Keratinocyte (primary cell): ENCODE results near the gene USP34. TPM values are rescaled to one million over a fixed set of nuclear protein-coding genes. Genes with fewer than 3 reads are reported as not detected.
A peak's percentile ranks its signal among the peaks of the same experiment; 100 is the strongest.

Experiments
- DNase-seq: peaks from one replicate; pipeline ENCODE4 v3.0.0-alpha.2; 2011; ENCODE audit warnings: low read depth, missing footprints, low spot score
- FAIRE-seq: peaks from 2 replicates; lab custom pipeline; 2011; peaks lifted over from hg19 to GRCh38; lab: Jason Lieb, UNC
- H2AFZ ChIP-seq: 2 replicates; pipeline ENCODE4 v1.6.0; 2012; ENCODE audit warnings: low read length, control low read depth, inconsistent platforms; ENCODE audit not compliant: control insufficient read depth
- H3K27ac ChIP-seq: 2 replicates; pipeline ENCODE4 v1.5.1; 2011; ENCODE audit warnings: low read length; ENCODE audit not compliant: control insufficient read depth, insufficient read depth
- H3K27me3 ChIP-seq: 3 replicates; pipeline ENCODE4 v1.6.0; 2011; ENCODE audit warnings: low read length; ENCODE audit not compliant: control insufficient read depth, insufficient read depth; ENCODE audit errors: extremely low read depth
- H3K36me3 ChIP-seq, 2 experiments: 2 replicates in 1 of 2; 3 replicates in 1 of 2; pipeline ENCODE4 v1.5.1; 2011; ENCODE audit warnings: low read length in 2 of 2, mild to moderate bottlenecking in 1 of 2; ENCODE audit not compliant: control insufficient read depth in 2 of 2, insufficient read depth in 2 of 2; ENCODE audit errors: extremely low read depth in 1 of 2
- H3K4me1 ChIP-seq: 3 replicates; pipeline ENCODE4 v1.5.1; 2011; ENCODE audit warnings: low read length; ENCODE audit not compliant: control insufficient read depth, insufficient read depth; ENCODE audit errors: extremely low read depth
- H3K4me2 ChIP-seq: 3 replicates; pipeline ENCODE4 v1.6.0; 2011; ENCODE audit warnings: low read depth, low read length; ENCODE audit not compliant: control insufficient read depth, insufficient read depth; ENCODE audit errors: extremely low read depth
- H3K4me3 ChIP-seq, 3 experiments: fragments of 200-600 bp in 1 of 3; sonication (generic) in 1 of 3; 2 replicates in 2 of 3; 3 replicates in 1 of 3; pipeline ENCODE4 v1.5.1; 2011 to 2016; ENCODE audit warnings: low read length in 3 of 3, mild to moderate bottlenecking in 3 of 3, control low read depth in 2 of 3, inconsistent platforms in 1 of 3, low read depth in 1 of 3, mixed read lengths in 1 of 3, mixed run types in 1 of 3, moderate library complexity in 1 of 3; ENCODE audit not compliant: control insufficient read depth in 2 of 3, insufficient read depth in 2 of 3; ENCODE audit errors: extremely low read depth in 1 of 3
- H3K79me2 ChIP-seq: 2 replicates; pipeline ENCODE4 v1.6.0; 2012; ENCODE audit warnings: low read length; ENCODE audit not compliant: control insufficient read depth, insufficient read depth
- H3K9ac ChIP-seq: 3 replicates; pipeline ENCODE4 v1.6.0; 2011; ENCODE audit warnings: low read length; ENCODE audit not compliant: control insufficient read depth, insufficient read depth; ENCODE audit errors: extremely low read depth
- H3K9me1 ChIP-seq: 3 replicates; pipeline ENCODE4 v1.6.0; 2011; ENCODE audit warnings: low read length; ENCODE audit not compliant: control insufficient read depth, insufficient read depth; ENCODE audit errors: extremely low read depth
- H3K9me3 ChIP-seq: 2 replicates; pipeline ENCODE4 v1.5.1; 2012; ENCODE audit warnings: low read depth, low read length; ENCODE audit not compliant: control insufficient read depth
- H4K20me1 ChIP-seq: 3 replicates; pipeline ENCODE4 v1.6.0; 2011; ENCODE audit warnings: low read length; ENCODE audit not compliant: control insufficient read depth, insufficient read depth; ENCODE audit errors: extremely low read depth
- EZH2 ChIP-seq: IDR thresholded peaks from one replicate; pipeline ENCODE4 v1.6.1; 2012; ENCODE audit warnings: inconsistent platforms, mild to moderate bottlenecking, low read length, moderate library complexity
- dilution Hi-C: fragments of 300-500 bp; cut with MboI; formaldehyde crosslinking; loops from one replicate; pipeline ENCODE4 v1.7.0; 2020; ENCODE audit warnings: low sequenced_read_pairs; ENCODE audit not compliant: extremely low pct_ligation_motif_present
- polyA plus RNA-seq, 5 experiments: library from polyadenylated mRNA; depleted of rRNA in 3 of 5; stranded (reverse) in 3 of 5; stranded (forward) in 1 of 5; unstranded in 1 of 5; fragments of >200 nt; gene quantifications; 1 replicate in 1 of 5; 2 replicates in 3 of 5; 3 replicates in 1 of 5; pipeline versions ENCODE4 v1.2.1 to v1.2.3, GENCODE V29; 2011 to 2012; ENCODE audit warnings: missing spikeins in 2 of 5, low read depth in 1 of 5, low replicate concordance in 1 of 5
- TF ChIP-seq, protein P1 (sequence below), 3 experiments: IDR thresholded peaks in 1 of 3; conservative IDR thresholded peaks in 1 of 3; optimal IDR thresholded peaks in 1 of 3; 2 replicates in 2 of 3; 3 replicates in 1 of 3; pipeline versions ENCODE3 to v1.5.1; 2011; ENCODE audit warnings: low read length in 3 of 3, mild to moderate bottlenecking in 3 of 3, moderate library complexity in 2 of 3, control low read depth in 1 of 3, inconsistent platforms in 1 of 3; ENCODE audit not compliant: insufficient read depth in 2 of 3; ENCODE audit errors: extremely low read depth in 1 of 3

USP34 gene
- polyA plus RNA-seq, 1 donor (not counting 4 experiments of a cell fraction or from before 2014, with no cell fraction given): 54.7 TPM

DNA sequence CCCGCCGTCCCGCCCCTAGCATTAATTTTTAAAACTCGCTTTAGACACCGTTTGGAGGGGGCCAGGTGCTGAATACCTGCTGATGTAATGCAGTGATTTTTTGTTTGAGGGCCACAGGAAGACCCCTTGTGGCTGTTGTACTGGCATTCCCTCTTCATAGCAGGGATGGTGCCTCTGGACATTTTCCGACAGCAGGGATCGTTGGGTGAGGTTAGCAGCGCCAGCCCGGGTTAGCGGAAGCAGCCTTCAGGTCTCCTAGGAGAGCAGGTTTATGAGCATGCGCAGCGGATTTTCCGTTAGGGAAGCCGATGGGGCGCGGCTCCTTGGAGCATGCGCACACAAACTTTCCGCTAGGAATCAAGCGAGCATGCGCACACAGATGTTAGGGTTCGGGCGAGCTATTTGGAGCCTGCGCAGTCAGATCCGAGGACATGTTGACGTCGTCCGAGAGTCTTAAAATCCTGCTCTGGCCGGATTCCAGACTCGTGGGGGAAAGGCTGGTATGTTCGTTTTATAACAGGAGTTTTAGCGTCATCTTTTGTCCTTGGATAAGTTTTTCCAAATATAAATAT, 326.1 kb downstream of the USP34 start:
- H3K9me1 ChIP-seq: no peaks in the 10 kb centered on the region
- H3K27ac ChIP-seq: peak overlapping the region; percentile 80
- no peaks in the 10 kb centered on the region for H3K9me3 ChIP-seq
- H4K20me1 ChIP-seq: no peaks in the 10 kb centered on the region
- peak overlapping the region; percentile 79 for H3K4me2 ChIP-seq
- peaks cover 0 to 3% of the 10 kb centered on the region in 2 experiments for H3K36me3 ChIP-seq
- no peaks in the 10 kb centered on the region for H3K27me3 ChIP-seq
- H2AFZ ChIP-seq: peak overlapping the region; percentile 95
- peaks cover 2% of the 10 kb centered on the region for H3K4me1 ChIP-seq
- H3K79me2 ChIP-seq: peaks cover 5% of the 10 kb centered on the region
- dilution Hi-C loops: no loop called here
- FAIRE-seq (peak; percentile 92), DNase-seq (peak; percentile 92)
- peak overlapping the region; percentile 84 for H3K9ac ChIP-seq
- peak overlapping the region; percentile 67 to 93 (median 87) for H3K4me3 ChIP-seq
- TF ChIP-seq, protein P1, sequence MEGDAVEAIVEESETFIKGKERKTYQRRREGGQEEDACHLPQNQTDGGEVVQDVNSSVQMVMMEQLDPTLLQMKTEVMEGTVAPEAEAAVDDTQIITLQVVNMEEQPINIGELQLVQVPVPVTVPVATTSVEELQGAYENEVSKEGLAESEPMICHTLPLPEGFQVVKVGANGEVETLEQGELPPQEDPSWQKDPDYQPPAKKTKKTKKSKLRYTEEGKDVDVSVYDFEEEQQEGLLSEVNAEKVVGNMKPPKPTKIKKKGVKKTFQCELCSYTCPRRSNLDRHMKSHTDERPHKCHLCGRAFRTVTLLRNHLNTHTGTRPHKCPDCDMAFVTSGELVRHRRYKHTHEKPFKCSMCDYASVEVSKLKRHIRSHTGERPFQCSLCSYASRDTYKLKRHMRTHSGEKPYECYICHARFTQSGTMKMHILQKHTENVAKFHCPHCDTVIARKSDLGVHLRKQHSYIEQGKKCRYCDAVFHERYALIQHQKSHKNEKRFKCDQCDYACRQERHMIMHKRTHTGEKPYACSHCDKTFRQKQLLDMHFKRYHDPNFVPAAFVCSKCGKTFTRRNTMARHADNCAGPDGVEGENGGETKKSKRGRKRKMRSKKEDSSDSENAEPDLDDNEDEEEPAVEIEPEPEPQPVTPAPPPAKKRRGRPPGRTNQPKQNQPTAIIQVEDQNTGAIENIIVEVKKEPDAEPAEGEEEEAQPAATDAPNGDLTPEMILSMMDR (optimal IDR thresholded peaks at IDR 0.05 in 1 of 3, IDR thresholded peaks at IDR 0.05 in 1 of 3, conservative IDR thresholded peaks at IDR 0.05 in 1 of 3; ENCODE audit: extremely low read depth in 1 of 3, insufficient read depth in 2 of 3, low read length in 3 of 3): no peak
- TF ChIP-seq EZH2: no peak

DNA sequence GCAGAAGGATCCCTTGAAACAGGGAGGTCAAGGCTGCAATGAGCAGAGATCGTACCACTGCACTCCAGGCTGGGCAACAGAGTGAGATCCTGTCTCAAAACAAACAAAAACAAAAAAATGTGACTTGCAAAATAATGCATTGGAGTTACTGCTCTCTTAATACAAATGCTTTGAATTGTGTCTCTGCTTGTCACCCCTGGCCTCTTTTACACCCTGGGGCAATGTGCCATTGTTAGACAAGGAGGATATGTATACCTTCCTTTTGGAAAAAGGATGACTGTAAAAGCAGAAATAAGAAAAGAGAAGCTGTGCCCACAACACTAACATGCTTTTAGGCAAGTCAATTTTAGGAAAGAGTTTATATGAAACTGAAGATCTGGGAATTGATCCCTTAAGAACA, 329.7 kb downstream of the USP34 start:
- no peaks in the 10 kb centered on the region for H3K9me1 ChIP-seq
- H3K36me3 ChIP-seq: no peaks in the 10 kb centered on the region
- no peak overlapping the region for H2AFZ ChIP-seq
- H3K4me2 ChIP-seq: no peak overlapping the region
- dilution Hi-C loops: no loop called here
- peaks cover 5% of the 10 kb centered on the region for H3K79me2 ChIP-seq
- H3K27ac ChIP-seq: no peak overlapping the region
- no peaks in the 10 kb centered on the region for H3K27me3 ChIP-seq
- H3K9ac ChIP-seq: no peak overlapping the region
- DNase-seq (no peak), FAIRE-seq (no peak)
- H4K20me1 ChIP-seq: no peaks in the 10 kb centered on the region
- H3K4me1 ChIP-seq: peaks cover 2% of the 10 kb centered on the region
- no peak overlapping the region for H3K4me3 ChIP-seq
- TF ChIP-seq, protein P1 (optimal IDR thresholded peaks at IDR 0.05 in 1 of 3, IDR thresholded peaks at IDR 0.05 in 1 of 3, conservative IDR thresholded peaks at IDR 0.05 in 1 of 3; ENCODE audit: extremely low read depth in 1 of 3, insufficient read depth in 2 of 3, low read length in 3 of 3): no peak
- no peak for TF ChIP-seq EZH2
- no peaks in the 10 kb centered on the region for H3K9me3 ChIP-seq
